Sigmoid colon (tissue), 4 donors: Measurements from ENCODE around the gene SNCG.

ENCODE experiments used
- EP300 ChIP-seq, 4 donors: sonication (generic); formaldehyde crosslinking; IDR thresholded peaks; one replicate each; pipeline ENCODE4 v1.6.1; 2017; ENCODE audit warnings: antibody characterized with exemption in 4 of 4
- POLR2A ChIP-seq, 2 donors: fragments of 450-650 bp; IDR thresholded peaks; one replicate each; pipeline ENCODE4 v1.6.1; 2016; ENCODE audit warnings: antibody characterized with exemption in 2 of 2, mild to moderate bottlenecking in 2 of 2, moderate library complexity in 2 of 2
- POLR2AphosphoS5 ChIP-seq, 4 donors: sonication (generic); formaldehyde crosslinking; IDR thresholded peaks; one replicate each; pipeline ENCODE4 v1.6.1; 2017; ENCODE audit warnings: antibody characterized with exemption in 4 of 4
- TF ChIP-seq, protein P1 (sequence below), 4 experiments: fragments of 450-650 bp in 3 of 4; fragments of 200-600 bp in 1 of 4; IDR thresholded peaks; one replicate each; pipeline ENCODE4 v1.5.1; 2016 to 2019; ENCODE audit warnings: antibody characterized with exemption in 4 of 4, mild to moderate bottlenecking in 3 of 4, moderate library complexity in 2 of 4

DNA sequence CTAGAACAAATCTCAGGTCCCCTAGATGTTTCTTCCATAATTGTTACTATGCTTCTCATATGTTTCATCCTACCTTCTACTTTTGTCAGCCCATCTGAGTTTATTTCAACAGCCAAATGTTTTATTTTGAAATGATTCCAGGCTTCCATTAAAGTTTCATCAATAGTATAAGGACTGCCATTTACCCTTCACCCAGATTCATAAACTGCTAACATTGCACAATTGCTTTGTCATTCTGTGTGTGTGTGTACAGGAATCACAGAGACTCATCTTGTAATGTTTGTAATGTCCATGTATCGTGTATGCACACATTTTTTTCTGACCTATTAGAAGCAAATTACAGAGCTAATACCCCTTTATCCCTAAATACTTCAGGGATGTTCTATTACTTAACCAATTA is 26.5 kb upstream of the SNCG start:
- no peak for TF ChIP-seq POLR2A (IDR thresholded peaks at IDR 0.05)
- TF ChIP-seq, protein P1, sequence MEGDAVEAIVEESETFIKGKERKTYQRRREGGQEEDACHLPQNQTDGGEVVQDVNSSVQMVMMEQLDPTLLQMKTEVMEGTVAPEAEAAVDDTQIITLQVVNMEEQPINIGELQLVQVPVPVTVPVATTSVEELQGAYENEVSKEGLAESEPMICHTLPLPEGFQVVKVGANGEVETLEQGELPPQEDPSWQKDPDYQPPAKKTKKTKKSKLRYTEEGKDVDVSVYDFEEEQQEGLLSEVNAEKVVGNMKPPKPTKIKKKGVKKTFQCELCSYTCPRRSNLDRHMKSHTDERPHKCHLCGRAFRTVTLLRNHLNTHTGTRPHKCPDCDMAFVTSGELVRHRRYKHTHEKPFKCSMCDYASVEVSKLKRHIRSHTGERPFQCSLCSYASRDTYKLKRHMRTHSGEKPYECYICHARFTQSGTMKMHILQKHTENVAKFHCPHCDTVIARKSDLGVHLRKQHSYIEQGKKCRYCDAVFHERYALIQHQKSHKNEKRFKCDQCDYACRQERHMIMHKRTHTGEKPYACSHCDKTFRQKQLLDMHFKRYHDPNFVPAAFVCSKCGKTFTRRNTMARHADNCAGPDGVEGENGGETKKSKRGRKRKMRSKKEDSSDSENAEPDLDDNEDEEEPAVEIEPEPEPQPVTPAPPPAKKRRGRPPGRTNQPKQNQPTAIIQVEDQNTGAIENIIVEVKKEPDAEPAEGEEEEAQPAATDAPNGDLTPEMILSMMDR (IDR thresholded peaks at IDR 0.05): no peak
- TF ChIP-seq EP300 (IDR thresholded peaks at IDR 0.05): no peak
- TF ChIP-seq POLR2AphosphoS5 (IDR thresholded peaks at IDR 0.05): no peak
